ENCODE measurements around the gene FMN2. TPM values are rescaled to one million over a fixed set of nuclear protein-coding genes. Genes with fewer than 3 reads are reported as not detected.

FMN2 gene
- total and polyA plus RNA-seq, 7 experiments from 2014 or later = not detected

DNA sequence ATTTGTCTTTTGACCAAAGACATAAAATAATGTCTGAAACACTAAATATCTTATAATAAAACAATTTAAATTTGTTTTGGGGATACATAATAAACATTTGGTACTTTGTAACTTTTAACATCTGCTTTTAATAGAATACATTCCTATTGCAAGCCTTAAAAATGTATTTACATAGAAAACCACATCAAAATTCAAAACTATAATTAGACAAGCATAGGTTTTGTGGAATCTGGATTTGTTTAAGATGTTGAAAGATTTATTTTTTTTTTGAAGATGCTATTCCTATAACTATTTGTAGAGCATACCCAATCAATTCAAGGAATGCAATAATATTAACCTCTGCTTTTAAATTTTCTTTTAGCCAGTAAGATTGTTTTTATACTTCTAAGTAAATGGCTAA is 125.7 kb downstream of the FMN2 start:
- H3K36me3 ChIP-seq (ENCODE audit: control insufficient read depth in 2 of 3, insufficient read depth in 3 of 3, low read length in 3 of 3) = no peaks in the 10 kb centered on the region
- H3K27me3 ChIP-seq (ENCODE audit: control insufficient read depth in 2 of 2, insufficient read depth in 2 of 2, low read length in 2 of 2) = no peaks in the 10 kb centered on the region
- H3K4me1 ChIP-seq (ENCODE audit: control insufficient read depth in 2 of 2, insufficient read depth in 2 of 2, low read length in 2 of 2) = no peaks in the 10 kb centered on the region
- DNase-seq (no peak), ATAC-seq (no peak)
- no peak overlapping the region for H3K4me3 Mint-ChIP-seq
- peaks cover 0 to 11% (median 2%) of the 10 kb centered on the region in 11 donors for H3K9me3 Mint-ChIP-seq
- no peaks in the 10 kb centered on the region for H3K27me3 Mint-ChIP-seq
- H3K27ac ChIP-seq (ENCODE audit: low read depth, low read length) = no peak overlapping the region
- H3K36me3 Mint-ChIP-seq = no peaks in the 10 kb centered on the region
- intact Hi-C loops (cut with micrococcal nuclease) = no loop called here
- POLR2A ChIA-PET = no interaction called here
- no peaks in the 10 kb centered on the region for H3K4me1 Mint-ChIP-seq
- H3K27ac Mint-ChIP-seq = no peak overlapping the region
- CTCF ChIA-PET = no interaction called here
- no peaks in the 10 kb centered on the region for H3K9me3 ChIP-seq (ENCODE audit: control insufficient read depth in 2 of 3, low read length in 3 of 3)
- H3K4me3 ChIP-seq (ENCODE audit: low read length) = no peak overlapping the region

DNA sequence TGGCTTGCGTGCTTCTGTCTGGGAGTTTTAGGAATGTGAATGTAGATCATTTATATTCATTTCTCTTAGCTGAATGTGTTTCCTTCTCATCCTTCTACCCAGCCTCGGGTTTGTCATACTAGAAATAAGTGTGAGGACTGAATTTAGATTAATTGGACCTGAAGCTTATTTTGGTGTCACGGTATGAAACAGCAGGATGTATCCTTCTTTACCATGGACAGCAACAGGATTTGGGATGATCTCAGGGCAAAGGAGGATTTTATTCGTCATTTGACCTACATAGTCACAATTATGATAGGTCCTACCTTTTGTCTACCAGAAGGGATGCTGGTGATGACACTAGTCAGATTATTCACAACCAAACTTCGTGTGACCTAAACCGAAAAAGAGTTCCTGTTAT is 127.4 kb downstream of the FMN2 start:
- intact Hi-C loops (cut with micrococcal nuclease) = no loop called here
- ATAC-seq (no peak), DNase-seq (no peak)
- Histone ChIP-seq H3K4me3 (ENCODE audit: low read length) (no peak overlapping the region), H3K36me3 (ENCODE audit: control insufficient read depth in 2 of 3, insufficient read depth in 3 of 3, low read length in 3 of 3) (no peaks in the 10 kb centered on the region), H3K27me3 (ENCODE audit: control insufficient read depth in 2 of 2, insufficient read depth in 2 of 2, low read length in 2 of 2) (no peaks in the 10 kb centered on the region), H3K9me3 (ENCODE audit: control insufficient read depth in 2 of 3, low read length in 3 of 3) (no peaks in the 10 kb centered on the region), H3K4me1 (ENCODE audit: control insufficient read depth in 2 of 2, insufficient read depth in 2 of 2, low read length in 2 of 2) (no peaks in the 10 kb centered on the region), H3K27ac (ENCODE audit: low read depth, low read length) (no peak overlapping the region)
- H3K27me3 Mint-ChIP-seq = no peaks in the 10 kb centered on the region
- H3K4me1 Mint-ChIP-seq = no peaks in the 10 kb centered on the region
- CTCF ChIA-PET = no interaction called here
- H3K4me3 Mint-ChIP-seq = no peak overlapping the region
- H3K27ac Mint-ChIP-seq = no peak overlapping the region
- no peaks in the 10 kb centered on the region for H3K36me3 Mint-ChIP-seq
- peaks cover 4 to 23% (median 7%) of the 10 kb centered on the region in 11 donors for H3K9me3 Mint-ChIP-seq
- POLR2A ChIA-PET = no interaction called here

GRCh38 chr1:240226102-240226501 is 134.4 kb downstream of the FMN2 start:
- Histone ChIP-seq H3K27ac (ENCODE audit: low read depth, low read length) (no peak overlapping the region), H3K27me3 (ENCODE audit: control insufficient read depth in 2 of 2, insufficient read depth in 2 of 2, low read length in 2 of 2) (no peaks in the 10 kb centered on the region), H3K4me3 (ENCODE audit: low read length) (no peak overlapping the region), H3K4me1 (ENCODE audit: control insufficient read depth in 2 of 2, insufficient read depth in 2 of 2, low read length in 2 of 2) (no peaks in the 10 kb centered on the region), H3K36me3 (ENCODE audit: control insufficient read depth in 2 of 3, insufficient read depth in 3 of 3, low read length in 3 of 3) (no peaks in the 10 kb centered on the region), H3K9me3 (ENCODE audit: control insufficient read depth in 2 of 3, low read length in 3 of 3) (no peaks in the 10 kb centered on the region)
- Mint-ChIP-seq H3K9me3 (peaks cover 6 to 47% (median 29%) of the 10 kb centered on the region in 11 donors), H3K4me3 (no peak overlapping the region), H3K27ac (no peak overlapping the region), H3K4me1 (no peaks in the 10 kb centered on the region), H3K36me3 (peaks cover 0 to 17% (median 0%) of the 10 kb centered on the region in 5 donors), H3K27me3 (no peaks in the 10 kb centered on the region)
- ATAC-seq = no peak
- CTCF ChIA-PET = no interaction called here
- intact Hi-C loops (cut with micrococcal nuclease) = no loop called here
- no peak for DNase-seq
- POLR2A ChIA-PET = no interaction called here

DNA sequence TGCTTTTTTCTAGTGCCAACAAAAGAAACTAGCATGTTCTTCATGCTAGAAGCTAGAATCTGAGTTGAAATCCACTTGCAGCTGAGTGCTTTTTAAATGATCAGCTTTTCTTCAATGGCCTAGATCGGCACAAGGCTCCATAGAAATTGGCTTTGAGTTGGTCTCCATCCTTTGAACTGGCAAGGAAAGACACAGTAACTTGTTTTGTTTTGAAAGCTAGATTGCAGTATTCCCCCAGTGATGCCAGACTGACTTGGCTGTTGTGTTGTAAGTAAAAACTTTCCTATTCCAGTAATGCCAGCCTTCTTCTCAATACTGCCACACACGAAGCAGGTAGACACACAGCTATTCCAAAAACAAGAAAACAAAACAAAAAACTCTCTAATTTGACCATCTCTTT is 139.1 kb downstream of the FMN2 start:
- no peak overlapping the region for H3K27ac Mint-ChIP-seq
- Histone ChIP-seq H3K27ac (ENCODE audit: low read depth, low read length) (no peak overlapping the region), H3K4me1 (ENCODE audit: control insufficient read depth in 2 of 2, insufficient read depth in 2 of 2, low read length in 2 of 2) (no peaks in the 10 kb centered on the region), H3K9me3 (ENCODE audit: control insufficient read depth in 2 of 3, low read length in 3 of 3) (no peaks in the 10 kb centered on the region), H3K27me3 (ENCODE audit: control insufficient read depth in 2 of 2, insufficient read depth in 2 of 2, low read length in 2 of 2) (no peaks in the 10 kb centered on the region), H3K4me3 (ENCODE audit: low read length) (no peak overlapping the region), H3K36me3 (ENCODE audit: control insufficient read depth in 2 of 3, insufficient read depth in 3 of 3, low read length in 3 of 3) (no peaks in the 10 kb centered on the region)
- intact Hi-C loops (cut with micrococcal nuclease) = no loop called here
- POLR2A ChIA-PET = no interaction called here
- DNase-seq (no peak), ATAC-seq (no peak)
- H3K4me1 Mint-ChIP-seq = no peaks in the 10 kb centered on the region
- no peaks in the 10 kb centered on the region for H3K27me3 Mint-ChIP-seq
- peaks cover 0 to 8% (median 0%) of the 10 kb centered on the region in 5 donors for H3K36me3 Mint-ChIP-seq
- H3K9me3 Mint-ChIP-seq = peaks cover under 1 to 19% (median 8%) of the 10 kb centered on the region in 11 donors
- CTCF ChIA-PET = no interaction called here
- no peak overlapping the region for H3K4me3 Mint-ChIP-seq

DNA sequence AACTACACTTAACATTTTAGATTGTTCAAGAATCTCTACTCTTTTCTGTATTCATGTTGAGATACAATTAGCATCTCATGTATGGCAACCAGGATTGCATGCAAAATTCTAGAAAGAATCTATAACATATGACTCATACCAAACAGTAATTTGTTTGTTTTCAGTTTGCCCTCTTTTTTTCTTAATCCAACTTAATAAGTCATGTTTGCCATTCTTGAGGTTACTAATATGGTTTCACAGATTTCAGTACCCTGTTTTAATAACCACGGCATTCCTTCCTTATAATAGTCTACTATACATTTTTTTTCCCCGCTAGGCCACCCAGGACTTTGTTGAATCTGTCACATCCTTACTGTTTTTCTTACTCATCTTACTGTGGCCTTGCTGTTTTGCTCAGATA is 140.8 kb downstream of the FMN2 start:
- ATAC-seq (no peak), DNase-seq (no peak)
- POLR2A ChIA-PET = no interaction called here
- Mint-ChIP-seq H3K4me3 (no peak overlapping the region), H3K4me1 (no peaks in the 10 kb centered on the region), H3K27ac (no peak overlapping the region), H3K9me3 (peaks cover 0 to 8% (median 3%) of the 10 kb centered on the region in 11 donors), H3K36me3 (no peaks in the 10 kb centered on the region), H3K27me3 (no peaks in the 10 kb centered on the region)
- no peak overlapping the region for H3K27ac ChIP-seq (ENCODE audit: low read depth, low read length)
- H3K9me3 ChIP-seq (ENCODE audit: control insufficient read depth in 2 of 3, low read length in 3 of 3) = no peaks in the 10 kb centered on the region
- intact Hi-C loops (cut with micrococcal nuclease) = no loop called here
- H3K36me3 ChIP-seq (ENCODE audit: control insufficient read depth in 2 of 3, insufficient read depth in 3 of 3, low read length in 3 of 3) = no peaks in the 10 kb centered on the region
- no peak overlapping the region for H3K4me3 ChIP-seq (ENCODE audit: low read length)
- CTCF ChIA-PET = no interaction called here
- H3K4me1 ChIP-seq (ENCODE audit: control insufficient read depth in 2 of 2, insufficient read depth in 2 of 2, low read length in 2 of 2) = no peaks in the 10 kb centered on the region
- no peaks in the 10 kb centered on the region for H3K27me3 ChIP-seq (ENCODE audit: control insufficient read depth in 2 of 2, insufficient read depth in 2 of 2, low read length in 2 of 2)

DNA sequence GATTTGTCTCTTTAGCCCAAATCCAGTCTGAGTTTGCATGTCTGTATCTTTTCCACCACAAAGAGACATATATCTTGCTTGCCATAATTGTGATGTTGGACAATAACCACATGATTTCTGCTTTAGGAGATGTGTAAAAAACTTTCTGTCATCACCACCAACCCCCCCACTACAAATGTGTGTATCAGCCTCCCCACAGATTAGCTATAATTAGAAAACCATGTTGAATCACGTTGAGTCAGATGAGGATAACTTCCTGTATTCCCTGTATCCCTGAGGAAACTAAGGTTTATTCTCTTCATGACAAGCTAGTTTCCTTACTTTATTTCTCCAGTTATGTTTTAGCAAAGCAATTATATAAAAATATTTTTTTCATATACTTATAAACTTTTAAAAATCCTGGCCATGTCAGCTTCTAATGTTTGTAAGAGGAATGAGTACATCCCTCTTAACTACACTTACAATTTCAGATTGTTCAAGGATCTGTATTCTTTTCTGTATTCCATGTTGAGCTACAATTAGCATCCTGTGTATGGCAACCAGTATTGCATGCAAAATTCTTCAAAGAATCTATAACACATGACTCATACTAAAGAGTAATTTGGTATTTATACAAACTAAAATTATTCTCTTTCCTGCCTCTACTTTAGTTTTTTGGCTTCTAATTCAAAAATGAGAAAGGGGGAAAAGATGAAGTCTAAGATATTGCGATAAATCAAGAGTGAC is 143.0 kb downstream of the FMN2 start:
- Histone ChIP-seq H3K9me3 (ENCODE audit: control insufficient read depth in 2 of 3, low read length in 3 of 3) (no peaks in the 10 kb centered on the region), H3K36me3 (ENCODE audit: control insufficient read depth in 2 of 3, insufficient read depth in 3 of 3, low read length in 3 of 3) (no peaks in the 10 kb centered on the region), H3K27me3 (ENCODE audit: control insufficient read depth in 2 of 2, insufficient read depth in 2 of 2, low read length in 2 of 2) (no peaks in the 10 kb centered on the region), H3K4me1 (ENCODE audit: control insufficient read depth in 2 of 2, insufficient read depth in 2 of 2, low read length in 2 of 2) (no peaks in the 10 kb centered on the region), H3K27ac (ENCODE audit: low read depth, low read length) (no peak overlapping the region), H3K4me3 (ENCODE audit: low read length) (no peak overlapping the region)
- no peaks in the 10 kb centered on the region for H3K36me3 Mint-ChIP-seq
- ATAC-seq (no peak), DNase-seq (no peak)
- no peaks in the 10 kb centered on the region for H3K27me3 Mint-ChIP-seq
- peaks cover 0 to 8% (median 2%) of the 10 kb centered on the region in 11 donors for H3K9me3 Mint-ChIP-seq
- intact Hi-C loops (cut with micrococcal nuclease) = no loop called here
- no peak overlapping the region for H3K4me3 Mint-ChIP-seq
- POLR2A ChIA-PET = no interaction called here
- H3K27ac Mint-ChIP-seq = no peak overlapping the region
- CTCF ChIA-PET = interaction anchor here (0.6 kb wide), 1 partner anchor 40 kb away, joined by 3 read pairs; no protein-coding TSS in a partner anchor
- H3K4me1 Mint-ChIP-seq = no peaks in the 10 kb centered on the region

DNA sequence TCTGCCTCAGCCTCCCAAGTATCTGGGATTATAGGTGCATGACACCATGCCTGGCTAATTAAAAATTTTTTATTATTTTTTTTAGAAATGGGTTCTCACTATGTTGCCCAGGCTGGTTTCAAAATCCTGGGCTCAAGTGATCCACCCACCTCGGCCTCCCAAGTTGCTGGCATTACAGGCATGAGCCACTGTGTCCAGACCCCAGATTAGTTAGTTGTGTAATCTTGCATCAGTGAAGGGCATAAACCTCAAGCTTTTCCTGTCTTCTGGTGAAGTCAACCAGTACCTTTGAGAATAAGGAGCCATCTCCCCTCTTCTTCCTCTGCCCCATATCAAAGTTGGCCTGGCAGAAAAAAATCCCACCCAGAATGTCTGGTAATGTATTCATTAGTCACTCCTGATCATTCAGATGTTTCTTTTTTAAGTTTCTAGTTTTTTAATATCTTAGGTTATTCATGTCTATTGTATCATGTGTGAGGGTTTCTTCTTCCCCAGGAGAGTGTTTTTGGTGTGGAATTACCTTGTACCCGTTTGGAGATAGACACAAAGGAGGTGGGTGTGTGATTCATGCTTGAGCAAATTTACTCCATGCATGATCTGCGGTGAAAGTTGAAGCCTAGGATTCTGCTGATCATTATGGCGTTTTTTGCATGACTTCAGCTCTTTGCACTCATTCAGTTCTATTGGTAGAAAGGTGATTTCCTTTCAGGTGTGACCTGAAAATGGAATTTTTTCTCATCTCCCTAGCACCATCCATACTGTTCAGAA is 144.0 kb downstream of the FMN2 start:
- no peaks in the 10 kb centered on the region for H3K36me3 ChIP-seq (ENCODE audit: control insufficient read depth in 2 of 3, insufficient read depth in 3 of 3, low read length in 3 of 3)
- ChIA-PET POLR2A (no interaction called here), CTCF (no interaction called here)
- peaks cover 0 to 8% (median 2%) of the 10 kb centered on the region in 11 donors for H3K9me3 Mint-ChIP-seq
- no peak overlapping the region for H3K4me3 ChIP-seq (ENCODE audit: low read length)
- no peaks in the 10 kb centered on the region for H3K4me1 ChIP-seq (ENCODE audit: control insufficient read depth in 2 of 2, insufficient read depth in 2 of 2, low read length in 2 of 2)
- no peaks in the 10 kb centered on the region for H3K9me3 ChIP-seq (ENCODE audit: control insufficient read depth in 2 of 3, low read length in 3 of 3)
- ATAC-seq (no peak), DNase-seq (no peak)
- H3K27ac ChIP-seq (ENCODE audit: low read depth, low read length) = no peak overlapping the region
- H3K27me3 Mint-ChIP-seq = no peaks in the 10 kb centered on the region
- H3K27me3 ChIP-seq (ENCODE audit: control insufficient read depth in 2 of 2, insufficient read depth in 2 of 2, low read length in 2 of 2) = no peaks in the 10 kb centered on the region
- no peak overlapping the region for H3K27ac Mint-ChIP-seq
- no peak overlapping the region for H3K4me3 Mint-ChIP-seq
- intact Hi-C loops (cut with micrococcal nuclease) = no loop called here
- no peaks in the 10 kb centered on the region for H3K36me3 Mint-ChIP-seq
- no peaks in the 10 kb centered on the region for H3K4me1 Mint-ChIP-seq

Measured in naive thymus-derived CD4-positive, alpha-beta T cell (primary cell).